Thoracic aorta (tissue), 2 donors: ENCODE data around the gene AP4B1. TPM values are rescaled to one million over a fixed set of nuclear protein-coding genes. Genes with fewer than 3 reads are reported as not detected.
A peak's percentile ranks its signal among the peaks of the same experiment; 100 is the strongest.

ENCODE experiments used
- ATAC-seq: fragments of 150-250 bp; one replicate; pipeline ENCODE4 v1.8.0; 2017; ENCODE audit warnings: low read depth; ENCODE audit not compliant: insufficient number of reproducible peaks, low FRiP score
- DNase-seq: peaks from one replicate; pipeline ENCODE4 v3.0.0-alpha.2; 2020; ENCODE audit warnings: low spot score
- H3K27ac ChIP-seq, 2 donors: fragments of 200-600 bp; sonication (generic); 1 replicate in 1 of 2; 2 replicates in 1 of 2; pipeline ENCODE4 v1.5.1; 2016; ENCODE audit warnings: mild to moderate bottlenecking in 2 of 2, moderate library complexity in 2 of 2
- H3K27me3 ChIP-seq: fragments of 200-600 bp; sonication (generic); replicated peaks from 2 replicates; pipeline ENCODE4 v1.6.0; 2016; ENCODE audit warnings: mild to moderate bottlenecking; ENCODE audit not compliant: insufficient read depth
- H3K36me3 ChIP-seq: fragments of 200-600 bp; sonication (generic); one replicate; pipeline ENCODE4 v1.5.1; 2016
- H3K4me1 ChIP-seq, 2 donors: fragments of 200-600 bp; sonication (generic); 1 replicate in 1 of 2; 2 replicates in 1 of 2; pipeline versions ENCODE4 v1.5.1 to v1.6.0; 2016; ENCODE audit warnings: low read depth in 2 of 2, mild to moderate bottlenecking in 1 of 2; ENCODE audit not compliant: control insufficient read depth in 1 of 2
- H3K4me3 ChIP-seq: fragments of 200-600 bp; sonication (generic); 2 replicates; pipeline ENCODE4 v1.5.1; 2016; ENCODE audit warnings: mild to moderate bottlenecking
- H3K9me3 ChIP-seq: fragments of 200-600 bp; sonication (generic); 2 replicates; pipeline ENCODE4 v1.5.1; 2016
- total RNA-seq, 2 donors: library from RNA; depleted of rRNA; stranded (reverse); fragments of >200 nt; gene quantifications; one replicate each; pipeline versions ENCODE4 v1.1.0 to v1.2.3, GENCODE V29; 2016
- TF ChIP-seq, protein P1 (sequence below): fragments of 200-600 bp; sonication (generic); IDR thresholded peaks from one replicate; pipeline ENCODE4 v1.5.1; 2019; ENCODE audit warnings: antibody characterized with exemption

AP4B1 gene
- total RNA-seq, 2 donors from 2014 or later, result 7.0 to 47.2 TPM

- Histone ChIP-seq H3K27me3 (no peaks in the 10 kb centered on the region), H3K9me3 (no peaks in the 10 kb centered on the region), H3K27ac (no peak overlapping the region), H3K36me3 (peaks cover 3% of the 10 kb centered on the region), H3K4me1 (peaks cover 29 to 36% of the 10 kb centered on the region in 2 donors), H3K4me3 (no peak overlapping the region)
- DNase-seq (no peak), ATAC-seq (no peak)
- TF ChIP-seq, protein P1, sequence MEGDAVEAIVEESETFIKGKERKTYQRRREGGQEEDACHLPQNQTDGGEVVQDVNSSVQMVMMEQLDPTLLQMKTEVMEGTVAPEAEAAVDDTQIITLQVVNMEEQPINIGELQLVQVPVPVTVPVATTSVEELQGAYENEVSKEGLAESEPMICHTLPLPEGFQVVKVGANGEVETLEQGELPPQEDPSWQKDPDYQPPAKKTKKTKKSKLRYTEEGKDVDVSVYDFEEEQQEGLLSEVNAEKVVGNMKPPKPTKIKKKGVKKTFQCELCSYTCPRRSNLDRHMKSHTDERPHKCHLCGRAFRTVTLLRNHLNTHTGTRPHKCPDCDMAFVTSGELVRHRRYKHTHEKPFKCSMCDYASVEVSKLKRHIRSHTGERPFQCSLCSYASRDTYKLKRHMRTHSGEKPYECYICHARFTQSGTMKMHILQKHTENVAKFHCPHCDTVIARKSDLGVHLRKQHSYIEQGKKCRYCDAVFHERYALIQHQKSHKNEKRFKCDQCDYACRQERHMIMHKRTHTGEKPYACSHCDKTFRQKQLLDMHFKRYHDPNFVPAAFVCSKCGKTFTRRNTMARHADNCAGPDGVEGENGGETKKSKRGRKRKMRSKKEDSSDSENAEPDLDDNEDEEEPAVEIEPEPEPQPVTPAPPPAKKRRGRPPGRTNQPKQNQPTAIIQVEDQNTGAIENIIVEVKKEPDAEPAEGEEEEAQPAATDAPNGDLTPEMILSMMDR, result no peak
Observed at GRCh38 chr1:113935970-113936369, 31.4 kb upstream of the AP4B1 start.

- Histone ChIP-seq H3K4me3 (no peak overlapping the region), H3K27ac (no peak overlapping the region), H3K36me3 (no peaks in the 10 kb centered on the region), H3K9me3 (no peaks in the 10 kb centered on the region), H3K27me3 (no peaks in the 10 kb centered on the region), H3K4me1 (peaks cover 33 to 44% of the 10 kb centered on the region in 2 donors)
- TF ChIP-seq, protein P1, result no peak
- ATAC-seq, result no peak
- no peak for DNase-seq
Observed at GRCh38 chr1:113935176-113935575, 30.6 kb upstream of the AP4B1 start.

GRCh38 chr1:113934511-113935055, 30.0 kb upstream of the AP4B1 start:
- ATAC-seq, result no peak
- no peak overlapping the region for H3K4me3 ChIP-seq
- H3K9me3 ChIP-seq, result no peaks in the 10 kb centered on the region
- TF ChIP-seq, protein P1, result no peak
- H3K27me3 ChIP-seq, result no peaks in the 10 kb centered on the region
- no peak for DNase-seq
- H3K4me1 ChIP-seq, result peaks cover 33 to 44% of the 10 kb centered on the region in 2 donors
- H3K27ac ChIP-seq, result no peak overlapping the region
- no peaks in the 10 kb centered on the region for H3K36me3 ChIP-seq

GRCh38 chr1:113934006-113934405, 29.4 kb upstream of the AP4B1 start:
- Histone ChIP-seq H3K9me3 (no peaks in the 10 kb centered on the region), H3K4me3 (no peak overlapping the region), H3K36me3 (no peaks in the 10 kb centered on the region), H3K4me1 (peaks cover 30 to 44% of the 10 kb centered on the region in 2 donors), H3K27me3 (no peaks in the 10 kb centered on the region), H3K27ac (no peak overlapping the region)
- no peak for DNase-seq
- TF ChIP-seq, protein P1, result no peak
- no peak for ATAC-seq

- TF ChIP-seq, protein P1, result no peak
- Histone ChIP-seq H3K36me3 (no peaks in the 10 kb centered on the region), H3K4me1 (peaks cover 24 to 51% of the 10 kb centered on the region in 2 donors), H3K9me3 (no peaks in the 10 kb centered on the region), H3K27ac (peak overlapping the region; percentile 18 to 97), H3K4me3 (peak overlapping the region; percentile 84), H3K27me3 (no peaks in the 10 kb centered on the region)
- no peak for ATAC-seq
- no peak for DNase-seq
Observed at GRCh38 chr1:113931451-113931851, 26.9 kb upstream of the AP4B1 start.
